CD4-positive, alpha-beta T cell treated with Interleukin-15 for 4 hours (primary cell): ENCODE results near the gene PLEKHA4.
A peak's percentile ranks its signal among the peaks of the same experiment; 100 is the strongest.
"Not testable (repeated sequence)": the region's sequence is repeated elsewhere in the genome, so short reads cannot be mapped to it uniquely, and the experiment has no call there.

Experiments used
- DNase-seq: peaks from one replicate; pipeline ENCODE4 v3.0.0-alpha.2; 2020; ENCODE audit warnings: low spot score

The PLEKHA4 gene

DNA sequence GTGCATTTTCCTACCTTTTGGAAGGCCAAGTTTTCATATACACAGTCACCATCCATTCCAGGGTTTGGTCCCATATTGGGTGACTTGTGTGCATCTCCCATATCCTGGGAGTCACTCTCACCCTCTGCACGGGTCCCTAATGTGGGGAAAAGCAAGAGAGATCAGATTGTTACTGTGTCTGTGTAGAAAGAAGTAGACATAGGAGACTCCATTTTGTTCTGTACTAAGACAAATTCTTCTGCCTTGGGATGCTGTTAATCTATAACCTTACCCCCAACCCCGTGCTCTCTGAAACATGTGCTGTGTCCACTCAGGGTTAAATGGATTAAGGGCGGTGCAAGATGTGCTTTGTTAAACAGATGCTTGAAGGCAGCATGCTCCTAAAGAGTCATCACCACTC lies 21.1 kb upstream of the PLEKHA4 start:
- not testable (repeated sequence) for DNase-seq

DNA sequence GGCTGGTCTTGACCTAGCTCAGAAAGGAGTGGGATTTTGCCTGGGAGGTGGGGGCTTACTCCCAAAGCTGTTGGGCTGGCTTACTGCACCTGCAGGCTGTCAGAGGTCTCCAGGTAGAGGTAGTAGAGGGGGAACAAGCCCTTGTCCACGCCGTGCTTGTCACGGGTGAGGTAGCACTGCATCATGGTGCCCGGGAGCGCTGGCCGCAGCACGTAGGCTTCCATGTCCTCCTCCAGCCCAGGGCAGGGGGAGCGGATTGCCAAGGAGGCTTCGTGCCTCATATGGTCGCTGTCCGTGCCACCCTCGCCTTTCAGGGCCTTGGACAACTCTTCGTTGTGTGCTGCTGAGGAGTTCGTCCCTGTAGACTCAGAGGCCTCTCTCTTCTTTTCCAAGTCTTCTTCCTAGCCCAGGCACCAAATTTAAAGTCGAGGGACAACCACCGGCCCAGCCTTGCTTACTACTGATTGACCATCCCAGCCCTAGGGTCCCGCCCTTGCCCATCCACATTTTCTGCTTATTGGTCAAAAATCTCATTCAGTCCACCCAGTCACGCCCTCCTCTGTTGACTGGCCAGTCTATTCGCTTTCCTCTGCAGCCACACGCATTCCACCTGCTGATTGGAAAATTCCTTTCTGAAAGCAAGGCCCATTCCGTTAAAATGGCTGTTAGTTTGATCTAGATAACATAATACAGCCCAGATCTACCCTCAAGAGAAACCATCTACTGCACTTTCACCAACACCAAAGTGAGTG lies 19.6 kb upstream of the PLEKHA4 start:
- no peak for DNase-seq

DNA sequence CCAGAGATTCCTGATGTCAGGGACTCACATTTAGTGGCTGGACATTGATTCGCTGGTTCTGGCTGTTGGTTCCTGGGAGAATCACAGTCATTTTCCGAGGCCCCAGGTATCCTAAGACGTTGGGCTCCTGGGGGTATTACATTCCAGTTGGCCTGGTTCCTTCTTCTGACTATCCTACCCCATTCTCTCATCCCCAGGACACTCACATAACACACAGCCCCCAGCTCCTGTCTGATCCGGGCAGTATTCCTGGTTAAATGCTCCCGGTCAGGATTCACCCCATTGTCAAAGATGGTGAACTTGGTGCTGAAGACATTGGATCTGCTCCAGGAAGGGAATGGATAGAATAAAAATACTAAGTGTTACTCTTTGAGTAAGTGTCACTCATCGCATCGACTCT lies 15.3 kb upstream of the PLEKHA4 start:
- DNase-seq: no peak

DNA sequence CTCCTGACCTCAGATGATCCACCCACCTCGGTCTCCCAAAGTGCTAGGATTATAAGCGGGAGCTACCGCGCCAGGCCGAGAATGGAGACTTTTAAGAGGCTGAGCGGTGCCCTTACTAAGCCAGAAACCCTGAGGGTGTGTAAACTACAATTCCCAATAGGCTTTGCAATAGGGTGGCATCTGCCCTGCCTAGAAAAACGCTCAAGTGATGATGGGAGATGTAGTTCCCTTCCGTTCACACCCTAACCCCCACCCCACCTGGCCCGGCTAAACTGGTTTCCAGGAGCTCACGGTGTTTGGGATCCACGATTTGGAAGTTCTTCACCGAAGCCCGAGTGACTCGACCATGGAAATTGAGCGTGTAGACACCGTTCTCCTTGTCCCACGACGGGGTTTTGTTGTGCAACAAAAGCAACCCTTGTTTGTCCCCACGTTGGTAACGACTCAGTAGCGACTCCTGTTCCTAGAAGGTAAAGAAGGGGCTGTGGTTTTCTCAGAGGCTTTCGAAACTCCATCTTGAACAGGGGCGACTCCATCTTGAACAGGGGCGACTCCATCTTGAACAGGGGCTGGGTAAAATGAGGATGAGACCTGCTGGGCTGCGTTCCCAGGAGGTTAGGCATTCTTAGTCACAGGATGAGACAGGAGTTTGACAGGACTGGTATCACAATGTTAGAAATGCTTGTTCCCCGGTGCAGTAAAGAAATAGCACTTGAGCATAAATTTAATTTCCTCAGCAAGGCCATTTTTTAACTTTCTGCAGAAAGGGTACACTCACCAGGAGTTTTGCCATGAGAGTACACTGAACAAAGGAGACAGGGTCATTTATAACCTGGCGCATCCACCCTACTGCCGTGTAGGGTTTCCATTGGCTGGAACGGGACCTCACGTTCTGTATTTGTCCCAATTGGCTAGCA lies 13.6 kb upstream of the PLEKHA4 start:
- no peak for DNase-seq

DNA sequence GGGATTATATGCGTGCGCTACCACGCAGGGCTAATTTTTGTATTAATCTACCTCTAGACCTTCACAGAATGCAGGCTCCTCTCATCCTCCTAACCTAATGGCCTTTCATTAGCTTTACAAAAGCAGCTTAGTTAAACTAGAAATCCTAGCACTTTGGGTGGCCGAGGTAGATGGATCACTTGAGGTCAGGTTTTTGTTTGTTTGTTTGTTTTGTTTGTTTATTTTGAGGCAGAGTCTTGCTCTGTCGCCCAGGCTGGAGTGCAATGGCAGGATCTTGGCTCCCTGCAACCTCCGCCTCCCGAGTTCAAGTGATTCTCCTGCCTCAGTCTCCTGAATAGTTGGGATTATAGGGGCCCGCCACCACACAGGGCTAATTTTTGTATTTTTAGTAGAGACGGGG lies 11.3 kb upstream of the PLEKHA4 start:
- DNase-seq: not testable (repeated sequence)

DNA sequence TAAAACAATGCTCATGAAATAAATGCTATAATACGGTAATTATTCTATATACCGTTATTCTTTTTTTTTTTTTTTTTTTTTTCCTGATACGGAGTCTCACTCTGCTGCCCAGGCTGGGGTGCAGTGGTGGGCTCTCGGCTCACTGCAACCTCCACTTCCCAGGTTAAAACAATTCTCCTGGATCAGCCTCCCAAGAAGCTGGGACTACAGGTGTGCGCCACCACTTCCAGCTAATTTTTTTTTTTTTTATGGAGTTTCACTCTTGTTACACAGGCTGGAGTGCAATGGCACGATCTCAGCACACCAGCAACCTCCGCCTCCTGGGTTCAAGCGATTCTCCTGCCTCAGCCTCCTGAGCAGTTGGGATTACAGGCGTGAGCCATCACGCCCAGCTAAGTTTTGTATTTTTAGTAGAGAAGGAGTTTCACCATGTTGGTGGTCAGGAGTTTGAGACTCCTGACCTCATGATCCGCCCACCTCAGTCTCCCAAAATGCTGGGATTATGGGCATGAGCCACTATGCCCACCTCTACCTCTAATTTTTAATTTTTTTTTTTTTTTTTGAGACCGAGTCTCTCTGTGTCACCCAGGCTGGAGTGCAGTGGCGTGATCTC lies 10.7 kb upstream of the PLEKHA4 start:
- DNase-seq: no peak

DNA sequence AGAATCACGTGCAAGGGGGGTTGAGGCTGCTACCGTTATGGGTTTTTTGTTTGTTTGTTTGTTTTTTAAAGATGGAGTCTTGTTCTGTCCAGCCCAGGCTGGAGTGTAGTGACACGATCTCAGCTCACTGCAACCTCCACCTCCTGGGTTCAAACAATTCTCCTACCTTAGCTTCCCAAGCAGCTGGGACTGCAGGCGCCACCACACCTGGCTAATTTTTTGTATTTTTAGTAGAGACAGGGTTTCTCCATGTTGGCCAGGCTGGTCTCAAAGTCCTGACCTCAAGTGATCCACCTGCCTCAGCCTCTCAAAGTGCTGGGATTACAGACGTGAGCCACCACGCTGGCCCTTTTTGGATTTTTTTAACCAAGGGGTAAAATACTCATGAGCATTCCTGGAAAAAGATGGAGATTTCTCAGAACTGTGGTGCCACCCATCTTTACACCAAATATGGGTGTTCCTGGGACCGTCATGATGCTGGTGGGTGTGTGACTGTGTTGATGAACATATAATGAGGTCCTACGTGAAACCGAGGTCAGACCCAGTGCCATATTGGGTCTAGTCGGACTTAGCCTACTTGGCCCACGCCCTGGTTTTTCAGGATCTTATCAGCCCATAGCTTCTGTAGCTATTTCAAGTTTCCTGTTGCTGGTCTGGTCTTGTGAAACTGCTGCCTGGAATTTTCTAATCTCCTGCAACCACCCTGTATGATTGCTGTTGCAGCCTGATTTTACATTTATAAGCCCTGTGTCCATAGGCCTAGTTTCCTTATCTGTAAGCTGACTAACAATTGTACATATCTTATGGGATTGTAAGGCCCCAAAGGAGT lies 10.0 kb upstream of the PLEKHA4 start:
- peak; percentile 46 for DNase-seq

DNA sequence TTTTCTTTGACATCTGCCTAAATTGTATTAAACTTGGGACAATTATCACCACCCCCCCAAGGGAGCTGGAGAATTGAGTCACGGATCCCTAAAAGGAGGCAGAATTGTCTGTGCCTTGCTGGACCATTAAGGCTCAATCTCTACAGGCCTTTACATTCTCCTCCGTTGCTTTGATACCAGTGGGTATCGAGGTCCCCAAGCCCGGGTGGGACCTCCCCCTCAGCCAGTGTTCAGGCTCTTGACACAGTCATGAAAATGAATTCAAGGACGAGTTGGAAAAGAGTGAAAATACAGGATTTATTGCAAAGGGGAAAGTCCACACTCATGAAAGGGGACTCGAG lies 9.4 kb upstream of the PLEKHA4 start:
- DNase-seq: no peak

DNA sequence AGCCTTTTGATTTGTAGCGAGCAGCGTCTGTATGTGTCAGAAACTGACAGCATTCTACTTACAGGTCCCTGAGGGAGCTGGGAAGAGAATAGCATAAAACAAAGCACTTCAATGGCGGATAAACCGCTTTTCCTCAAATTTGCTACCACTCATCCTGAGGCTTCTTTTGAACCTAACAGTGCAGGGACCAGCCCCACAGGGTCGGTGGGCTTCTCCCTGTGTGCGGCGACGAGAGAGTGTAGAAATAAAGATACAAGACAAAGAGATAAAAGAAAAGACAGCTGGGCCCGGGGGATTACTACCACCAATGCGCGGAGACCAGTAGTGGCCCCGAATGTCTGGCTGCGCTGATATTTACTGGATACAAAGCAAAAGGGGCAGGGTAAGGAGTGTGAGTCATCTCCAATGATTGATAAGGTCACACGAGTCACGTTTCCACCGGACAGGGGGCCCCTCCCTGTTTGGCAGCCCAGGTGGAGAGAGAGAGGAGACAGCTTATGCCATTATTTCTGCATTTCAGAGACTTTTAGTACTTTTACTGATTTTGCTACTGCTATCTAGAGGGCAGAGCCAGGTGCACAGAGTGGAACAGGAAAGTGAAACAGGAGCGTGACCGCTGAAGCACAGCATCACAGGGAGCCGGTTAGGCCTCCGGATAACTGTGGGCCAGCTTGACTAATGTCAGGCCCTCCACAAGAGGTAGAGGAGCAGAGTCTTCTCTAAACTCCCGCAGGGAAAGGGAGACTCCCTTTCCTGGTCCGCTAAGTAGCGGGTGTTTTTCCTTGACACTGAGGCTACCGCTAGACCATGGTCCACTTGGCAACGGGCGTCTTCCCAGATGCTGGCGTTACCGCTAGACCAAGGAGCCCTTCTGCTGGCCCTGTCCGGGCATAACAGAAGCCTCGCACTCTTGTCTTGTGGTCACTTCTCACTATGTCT lies 7.9 kb upstream of the PLEKHA4 start:
- DNase-seq: peak; percentile 55

DNA sequence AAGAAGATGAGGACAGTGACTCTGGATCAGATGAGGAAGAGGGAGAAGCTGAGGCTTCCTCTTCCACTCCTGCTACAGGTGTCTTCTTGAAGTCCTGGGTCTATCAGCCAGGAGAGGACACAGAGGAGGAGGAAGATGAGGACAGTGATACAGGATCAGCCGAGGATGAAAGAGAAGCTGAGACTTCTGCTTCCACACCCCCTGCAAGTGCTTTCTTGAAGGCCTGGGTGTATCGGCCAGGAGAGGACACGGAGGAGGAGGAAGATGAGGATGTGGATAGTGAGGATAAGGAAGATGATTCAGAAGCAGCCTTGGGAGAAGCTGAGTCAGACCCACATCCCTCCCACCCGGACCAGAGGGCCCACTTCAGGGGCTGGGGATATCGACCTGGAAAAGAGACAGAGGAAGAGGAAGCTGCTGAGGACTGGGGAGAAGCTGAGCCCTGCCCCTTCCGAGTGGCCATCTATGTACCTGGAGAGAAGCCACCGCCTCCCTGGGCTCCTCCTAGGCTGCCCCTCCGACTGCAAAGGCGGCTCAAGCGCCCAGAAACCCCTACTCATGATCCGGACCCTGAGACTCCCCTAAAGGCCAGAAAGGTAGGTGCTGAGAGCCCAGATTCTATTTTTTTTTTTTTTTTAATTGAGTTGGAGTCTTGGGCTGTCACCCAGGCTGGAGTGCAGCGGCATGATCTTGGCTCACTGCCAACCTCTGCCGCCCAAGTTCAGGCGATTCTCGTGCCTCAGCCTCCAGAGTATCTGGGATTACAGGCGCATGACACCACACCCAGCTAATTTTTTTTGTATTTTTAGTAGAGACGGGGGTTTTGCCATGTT lies 6.1 kb upstream of the PLEKHA4 start:
- no peak for DNase-seq

DNA sequence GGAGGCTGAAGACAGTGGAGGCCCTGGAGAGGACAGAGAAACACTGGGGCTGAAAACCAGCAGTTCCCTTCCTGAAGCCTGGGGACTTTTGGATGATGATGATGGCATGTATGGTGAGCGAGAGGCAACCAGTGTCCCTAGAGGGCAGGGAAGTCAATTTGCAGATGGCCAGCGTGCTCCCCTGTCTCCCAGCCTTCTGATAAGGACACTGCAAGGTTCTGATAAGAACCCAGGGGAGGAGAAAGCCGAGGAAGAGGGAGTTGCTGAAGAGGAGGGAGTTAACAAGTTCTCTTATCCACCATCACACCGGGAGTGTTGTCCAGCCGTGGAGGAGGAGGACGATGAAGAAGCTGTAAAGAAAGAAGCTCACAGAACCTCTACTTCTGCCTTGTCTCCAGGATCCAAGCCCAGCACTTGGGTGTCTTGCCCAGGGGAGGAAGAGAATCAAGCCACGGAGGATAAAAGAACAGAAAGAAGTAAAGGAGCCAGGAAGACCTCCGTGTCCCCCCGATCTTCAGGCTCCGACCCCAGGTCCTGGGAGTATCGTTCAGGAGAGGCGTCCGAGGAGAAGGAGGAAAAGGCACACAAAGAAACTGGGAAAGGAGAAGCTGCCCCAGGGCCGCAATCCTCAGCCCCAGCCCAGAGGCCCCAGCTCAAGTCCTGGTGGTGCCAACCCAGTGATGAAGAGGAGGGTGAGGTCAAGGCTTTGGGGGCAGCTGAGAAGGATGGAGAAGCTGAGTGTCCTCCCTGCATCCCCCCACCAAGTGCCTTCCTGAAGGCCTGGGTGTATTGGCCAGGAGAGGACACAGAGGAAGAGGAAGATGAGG lies 5.3 kb upstream of the PLEKHA4 start:
- DNase-seq: no peak

DNA sequence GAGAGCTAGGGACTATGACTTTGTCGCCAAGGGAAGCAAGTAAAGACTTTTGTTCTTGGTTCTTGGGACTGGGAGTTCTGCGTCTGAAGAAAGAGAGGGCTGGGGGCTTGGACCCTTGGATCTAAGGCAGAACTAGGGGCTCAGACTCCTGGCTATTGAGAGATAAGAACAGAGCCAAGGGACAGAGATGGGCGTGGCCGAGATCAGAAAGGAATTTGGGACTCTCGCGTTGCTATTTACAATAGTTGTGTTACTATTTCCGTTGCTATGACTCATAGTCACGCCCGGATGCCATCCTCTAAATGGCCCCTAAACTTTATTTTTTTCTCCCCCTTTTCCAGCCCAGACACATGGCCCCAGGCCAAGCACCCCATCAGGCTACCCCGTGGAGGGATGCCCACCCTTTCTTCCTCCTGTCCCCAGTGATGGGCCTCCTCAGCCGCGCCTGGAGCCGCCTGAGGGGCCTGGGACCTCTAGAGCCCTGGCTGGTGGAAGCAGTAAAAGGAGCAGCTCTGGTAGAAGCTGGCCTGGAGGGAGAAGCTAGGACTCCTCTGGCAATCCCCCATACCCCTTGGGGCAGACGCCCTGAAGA lies 4.6 kb upstream of the PLEKHA4 start:
- DNase-seq: peak; percentile 85

DNA sequence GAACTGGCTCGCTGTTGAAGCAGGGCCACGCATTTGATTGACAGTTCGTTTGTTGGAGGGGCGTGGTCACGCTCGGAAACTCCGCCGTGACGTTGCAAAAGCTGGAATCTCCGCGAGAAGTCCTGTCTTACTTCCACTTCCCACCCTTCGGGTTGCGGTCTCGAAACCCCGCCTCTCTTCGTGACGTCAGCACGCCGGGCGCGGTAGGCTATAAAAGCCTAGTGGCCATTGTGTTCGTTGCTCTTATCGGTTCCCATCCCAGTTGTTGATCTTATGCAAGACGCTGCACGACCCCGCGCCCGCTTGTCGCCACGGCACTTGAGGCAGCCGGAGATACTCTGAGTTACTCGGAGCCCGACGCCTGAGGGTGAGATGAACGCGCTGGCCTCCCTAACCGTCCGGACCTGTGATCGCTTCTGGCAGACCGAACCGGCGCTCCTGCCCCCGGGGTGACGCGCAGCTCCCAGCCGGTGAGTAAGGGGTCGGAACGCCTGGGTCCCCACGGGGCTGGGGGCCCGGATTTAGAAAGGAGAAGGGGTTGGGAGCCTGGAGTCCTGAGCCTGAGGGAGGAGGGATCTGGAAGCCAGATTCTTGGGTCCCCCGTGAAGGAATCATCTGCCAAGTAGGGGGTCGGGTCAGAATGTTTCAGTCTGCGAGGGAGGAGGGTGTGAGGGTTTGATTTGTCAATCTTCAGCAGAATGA lies 3.9 kb upstream of the PLEKHA4 start, which contains the start of gene PPP1R15A:
Gene PPP1R15A (plus strand): TSS at position 240 of the 702 bp plus-strand sequence. CDS start 813 bp downstream, outside the sequence.
- DNase-seq: peak; percentile 99

DNA sequence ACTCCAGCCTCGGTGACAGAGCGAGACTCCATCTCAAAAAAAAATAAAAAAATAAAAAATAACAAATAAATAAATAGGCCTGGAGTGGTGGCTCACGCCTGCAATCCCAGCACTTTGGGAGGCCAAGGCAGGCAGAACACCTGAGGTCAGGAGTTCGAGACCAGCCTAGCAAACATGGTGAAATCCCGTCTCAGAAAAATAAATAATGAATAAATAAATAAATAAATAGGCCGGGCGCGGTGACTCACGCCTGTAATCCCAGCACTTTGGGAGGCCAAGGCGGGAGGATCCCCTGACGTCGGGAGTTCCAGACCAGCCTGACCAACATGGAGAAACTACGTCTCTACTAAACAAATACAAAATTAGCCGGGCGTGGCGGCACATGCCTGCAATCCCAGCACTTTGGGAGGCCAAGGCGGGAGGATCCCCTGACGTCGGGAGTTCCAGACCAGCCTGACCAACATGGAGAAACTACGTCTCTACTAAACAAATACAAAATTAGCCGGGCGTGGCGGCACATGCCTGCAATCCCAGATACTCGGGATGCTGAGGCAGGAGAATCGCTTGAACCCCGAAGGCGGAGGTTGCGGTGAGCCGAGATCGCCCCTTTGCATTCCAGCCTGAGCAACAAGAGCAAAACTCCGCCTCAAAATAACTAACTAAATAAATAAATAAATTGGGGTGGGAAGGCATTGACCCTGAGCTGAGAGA lies 3.2 kb upstream of the PLEKHA4 start:
- not testable (repeated sequence) for DNase-seq

DNA sequence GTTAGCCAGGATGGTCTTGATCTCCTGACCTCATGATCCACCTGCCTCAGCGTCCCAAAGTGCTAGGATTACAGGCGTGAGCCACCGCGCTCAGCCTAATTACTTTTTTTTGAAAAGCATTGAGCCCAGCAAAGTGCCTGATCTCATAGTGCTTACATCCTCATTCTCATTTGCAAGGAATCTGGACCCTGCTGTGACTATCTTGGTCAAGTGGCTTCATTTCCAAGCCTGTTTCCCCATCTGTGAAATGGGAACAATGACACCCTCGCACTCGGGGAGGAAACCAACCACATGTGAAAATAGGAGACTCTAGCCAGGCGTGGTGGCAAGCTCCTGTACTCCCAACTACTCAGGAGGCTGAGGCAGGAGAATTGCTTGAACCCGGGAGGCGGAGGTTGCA lies 1.6 kb upstream of the PLEKHA4 start:
- no peak for DNase-seq

DNA sequence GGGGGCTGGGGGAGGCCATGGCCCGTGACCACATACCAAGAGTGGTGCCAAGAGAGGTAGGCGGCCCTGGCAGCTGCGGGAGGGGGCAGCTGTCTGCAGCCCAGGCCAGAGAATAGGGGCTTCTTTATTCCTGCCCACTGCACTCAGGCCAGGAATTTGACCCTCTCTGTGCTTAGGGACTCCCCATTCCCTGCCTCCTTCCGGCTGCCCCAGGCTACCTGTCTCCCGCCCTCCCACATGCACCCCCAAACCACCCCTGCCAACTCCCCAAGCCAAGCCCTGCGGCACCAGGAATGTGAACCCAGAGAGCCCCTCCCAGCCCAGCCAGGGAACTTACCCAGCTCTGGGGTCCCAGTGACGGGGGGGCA lies 687 bp downstream of the PLEKHA4 start:
- DNase-seq: no peak

DNA sequence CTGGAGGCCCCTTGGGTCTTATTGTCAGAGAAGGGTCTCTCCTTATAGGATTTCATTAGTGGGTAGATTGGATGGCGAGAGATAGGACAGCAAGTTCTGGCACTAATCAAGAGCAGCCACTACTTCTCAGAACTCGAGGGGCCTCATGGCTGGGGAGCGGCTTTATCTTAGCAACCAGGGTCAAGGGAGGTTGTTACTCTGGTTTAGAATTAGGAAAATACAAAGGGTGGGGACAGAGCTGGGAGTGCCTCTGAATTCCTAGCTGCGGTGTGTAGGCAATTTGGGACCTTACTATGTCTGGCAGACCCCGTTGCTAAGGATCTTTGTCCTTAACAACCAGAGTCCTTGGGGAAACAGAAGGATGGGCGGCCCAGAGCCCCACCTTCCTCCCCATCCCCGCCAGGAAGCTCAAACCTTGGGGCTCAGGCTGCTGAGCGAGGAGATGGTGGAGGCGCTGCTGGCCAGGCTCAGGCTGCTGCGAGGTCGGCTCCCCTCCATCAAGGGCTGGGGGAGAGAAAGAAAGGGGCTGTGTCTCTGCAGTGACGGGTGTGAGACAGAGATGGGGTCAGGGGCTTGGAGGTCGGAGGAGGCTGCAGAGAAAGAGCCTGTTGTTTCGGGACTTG lies 1.2 kb downstream of the PLEKHA4 start:
- no peak for DNase-seq
